Upper lobe of right lung (tissue), 1 donor: ENCODE measurements around the gene NR2F6. TPM values are rescaled to one million over a fixed set of nuclear protein-coding genes. Genes with fewer than 3 reads are reported as not detected.

Source experiments
- ATAC-seq: fragments of 200-7000 bp; cut with Tn5 transposase; one replicate; pipeline ENCODE4 v1.9.1; 2020; ENCODE audit warnings: mild to moderate bottlenecking, moderate library complexity
- DNase-seq: peaks from one replicate; pipeline ENCODE4 v3.0.0-alpha.2; 2020
- H3K27ac ChIP-seq: fragments of 200-600 bp; one replicate; pipeline ENCODE4 v1.8.0; 2022
- H3K27me3 ChIP-seq: fragments of 200-600 bp; one replicate; pipeline ENCODE4 v1.8.0; 2022; ENCODE audit warnings: mild to moderate bottlenecking
- H3K36me3 ChIP-seq: fragments of 200-600 bp; one replicate; pipeline ENCODE4 v1.8.0; 2022
- H3K4me1 ChIP-seq: fragments of 200-600 bp; one replicate; pipeline ENCODE4 v1.8.0; 2022
- H3K4me3 ChIP-seq: fragments of 200-600 bp; one replicate; pipeline ENCODE4 v1.8.0; 2022; ENCODE audit warnings: mild to moderate bottlenecking
- H3K9me3 ChIP-seq: fragments of 200-600 bp; one replicate; pipeline ENCODE4 v1.8.0; 2022
- intact Hi-C: fragments of 100-400 bp; cut with DNase I; formaldehyde crosslinking; loops from one replicate; pipeline ENCODE4 v1.11.0; 2022
- total RNA-seq: library from RNA; stranded (reverse); fragmentation: NEBNext Ultra II Directional; extraction: Animal tissue kit (Norgen Biotek cat#: 25700); gene quantifications from one replicate; pipeline ENCODE4 v1.2.1, GENCODE V29; 2021
- TF ChIP-seq, protein P1 (sequence below): fragments of 200-600 bp; IDR thresholded peaks from one replicate; pipeline ENCODE4 v1.8.0; 2022; ENCODE audit warnings: antibody characterized with exemption
- donor health status: DM: no; HTN: yes; CAD: no; lungs with severe emphysema.

The NR2F6 gene
- total RNA-seq, 1 donor from 2014 or later = 41.7 TPM

DNA sequence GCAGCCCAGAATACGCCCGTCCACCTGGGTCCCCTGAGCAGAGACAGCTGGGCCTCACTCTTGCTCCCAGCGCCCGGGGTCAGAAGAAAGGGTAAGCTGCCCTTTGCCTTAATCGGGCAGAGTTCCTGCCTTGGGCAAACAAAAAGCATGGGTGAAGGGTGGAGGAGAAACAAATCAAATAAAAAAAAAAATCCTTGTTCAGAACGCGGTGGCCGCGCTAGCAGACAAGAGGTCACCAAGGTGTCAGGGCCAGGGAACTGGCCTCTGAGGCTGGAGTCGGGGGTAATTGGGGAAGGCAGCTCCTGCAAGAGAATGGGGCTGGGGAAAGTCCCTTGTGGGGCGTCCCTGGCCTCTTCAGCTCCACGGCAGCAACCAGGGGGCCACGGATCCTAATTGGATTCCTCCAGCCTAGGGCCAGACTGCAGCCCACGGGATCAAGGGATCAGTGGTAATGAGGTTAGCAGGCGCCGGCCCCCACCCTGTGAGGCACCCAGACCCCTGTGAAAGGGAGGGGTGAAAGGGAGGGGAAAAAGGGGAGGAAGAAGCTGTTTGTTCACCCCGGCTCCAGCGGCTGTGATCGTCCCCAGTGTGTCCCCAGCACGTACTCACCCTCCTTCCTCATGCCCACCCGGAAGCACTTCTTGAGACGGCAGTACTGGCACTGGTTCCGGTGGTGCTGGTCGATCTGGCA lies 5.5 kb downstream of the NR2F6 start:
- peaks cover 23% of the 10 kb centered on the region for H3K4me1 ChIP-seq
- H3K27ac ChIP-seq = no peak overlapping the region
- no peak overlapping the region for H3K4me3 ChIP-seq

GRCh38 chr19:17237747-17238706 lies 7.7 kb downstream of the NR2F6 start:
- no peaks in the 10 kb centered on the region for H3K9me3 ChIP-seq
- H3K27ac ChIP-seq = no peak overlapping the region
- ATAC-seq (no peak), DNase-seq (no peak)
- TF ChIP-seq, protein P1, sequence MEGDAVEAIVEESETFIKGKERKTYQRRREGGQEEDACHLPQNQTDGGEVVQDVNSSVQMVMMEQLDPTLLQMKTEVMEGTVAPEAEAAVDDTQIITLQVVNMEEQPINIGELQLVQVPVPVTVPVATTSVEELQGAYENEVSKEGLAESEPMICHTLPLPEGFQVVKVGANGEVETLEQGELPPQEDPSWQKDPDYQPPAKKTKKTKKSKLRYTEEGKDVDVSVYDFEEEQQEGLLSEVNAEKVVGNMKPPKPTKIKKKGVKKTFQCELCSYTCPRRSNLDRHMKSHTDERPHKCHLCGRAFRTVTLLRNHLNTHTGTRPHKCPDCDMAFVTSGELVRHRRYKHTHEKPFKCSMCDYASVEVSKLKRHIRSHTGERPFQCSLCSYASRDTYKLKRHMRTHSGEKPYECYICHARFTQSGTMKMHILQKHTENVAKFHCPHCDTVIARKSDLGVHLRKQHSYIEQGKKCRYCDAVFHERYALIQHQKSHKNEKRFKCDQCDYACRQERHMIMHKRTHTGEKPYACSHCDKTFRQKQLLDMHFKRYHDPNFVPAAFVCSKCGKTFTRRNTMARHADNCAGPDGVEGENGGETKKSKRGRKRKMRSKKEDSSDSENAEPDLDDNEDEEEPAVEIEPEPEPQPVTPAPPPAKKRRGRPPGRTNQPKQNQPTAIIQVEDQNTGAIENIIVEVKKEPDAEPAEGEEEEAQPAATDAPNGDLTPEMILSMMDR = no peak
- no peaks in the 10 kb centered on the region for H3K27me3 ChIP-seq
- H3K4me3 ChIP-seq = no peak overlapping the region
- intact Hi-C loops = no loop called here
- peaks cover 20% of the 10 kb centered on the region for H3K36me3 ChIP-seq
- peaks cover 31% of the 10 kb centered on the region for H3K4me1 ChIP-seq

More for the DNA sequence above, 5.5 kb downstream of the NR2F6 start:
- Histone ChIP-seq H3K9me3 (no peaks in the 10 kb centered on the region), H3K27me3 (no peaks in the 10 kb centered on the region), H3K36me3 (peaks cover 13% of the 10 kb centered on the region)
- ATAC-seq (no peak), DNase-seq (no peak)
- intact Hi-C loops = no loop called here
- TF ChIP-seq, protein P1 = no peak

GRCh38 chr19:17236811-17237543 lies 8.7 kb downstream of the NR2F6 start:
- Histone ChIP-seq H3K27ac (peak overlapping the region; percentile 65), H3K36me3 (peaks cover 31% of the 10 kb centered on the region), H3K27me3 (no peaks in the 10 kb centered on the region), H3K4me3 (no peak overlapping the region), H3K9me3 (no peaks in the 10 kb centered on the region), H3K4me1 (peaks cover 22% of the 10 kb centered on the region)
- DNase-seq (no peak), ATAC-seq (no peak)
- TF ChIP-seq, protein P1 = no peak
- intact Hi-C loops = no loop called here

DNA sequence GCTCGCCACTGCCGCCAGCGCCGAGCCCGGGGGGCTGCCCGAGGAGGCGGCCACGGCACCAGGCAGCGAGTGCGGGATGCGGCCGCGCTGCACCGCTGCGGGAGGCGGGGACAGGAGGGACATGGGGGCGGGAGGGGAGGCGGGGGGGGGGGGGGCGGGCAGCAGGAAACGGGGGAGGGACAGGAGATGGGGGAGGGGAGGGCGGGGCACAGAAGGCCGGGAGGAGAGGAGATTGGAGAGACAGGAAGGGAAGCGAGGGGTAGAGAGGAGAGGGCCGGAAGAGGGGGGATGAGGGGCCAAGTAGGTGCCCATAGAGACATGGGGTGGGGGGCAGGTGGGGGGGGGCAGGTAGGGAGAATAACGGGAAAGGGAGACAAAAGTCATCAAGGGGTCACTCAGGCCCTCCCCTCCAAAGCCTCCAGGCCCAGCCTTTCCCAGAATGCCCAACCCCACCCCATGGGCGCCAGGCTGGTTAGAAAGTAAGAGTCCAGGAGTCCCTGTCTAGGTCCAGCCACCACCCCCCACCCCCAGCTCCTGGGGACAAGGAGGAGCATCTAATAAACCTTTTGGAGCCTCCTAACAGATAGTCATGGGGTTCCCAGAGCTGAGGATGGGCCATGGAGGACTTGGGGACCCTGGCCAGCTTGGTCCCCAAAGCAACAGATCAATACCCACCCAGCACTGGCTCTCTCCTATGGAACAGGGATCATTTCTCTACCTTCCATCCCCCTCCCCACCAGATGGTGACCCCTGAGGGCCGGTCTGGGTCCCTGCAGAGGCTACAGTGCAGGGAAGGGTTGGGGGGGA lies 9.5 kb downstream of the NR2F6 start:
- Histone ChIP-seq H3K27me3 (no peaks in the 10 kb centered on the region), H3K4me3 (peak overlapping the region; percentile 56), H3K9me3 (no peaks in the 10 kb centered on the region), H3K4me1 (peaks cover 18% of the 10 kb centered on the region), H3K36me3 (peaks cover 39% of the 10 kb centered on the region), H3K27ac (peak overlapping the region; percentile 65)
- TF ChIP-seq, protein P1 = no peak
- DNase-seq = no peak
- intact Hi-C loops = no loop called here
- ATAC-seq = no peak
